A549 (cell line): ENCODE results near the gene SLC22A17. TPM values are rescaled to one million over a fixed set of nuclear protein-coding genes. Genes with fewer than 3 reads are reported as not detected.

ENCODE experiments used
- ATAC-seq, 2 experiments: fragments of 200-7000 bp in 1 of 2; fragments of >200 bp in 1 of 2; cut with Nextera tagmentation in 1 of 2; cut with Tn5 transposase in 1 of 2; 3 replicates each; pipeline versions ENCODE4 v1.8.0 to v1.9.1; 2018 to 2020; ENCODE audit warnings: mild to moderate bottlenecking in 1 of 2, moderate library complexity in 1 of 2
- CTCF ChIA-PET: fragments of 300-600 bp; sonication (Branson Sonifier 250); formaldehyde crosslinking; extraction: SDS; loops from one replicate; lab custom pipeline; 2021; ENCODE audit warnings: antibody characterized with exemption, inconsistent platforms; lab: Yijun Ruan, JAX
- POLR2A ChIA-PET: fragments of 350-600 bp; formaldehyde crosslinking; extraction: SDS; loops from one replicate; lab custom pipeline; 2021; ENCODE audit warnings: antibody characterized with exemption, inconsistent platforms; lab: Yijun Ruan, JAX
- DNase-seq, 2 experiments: peaks; one replicate each; pipeline versions ENCODE4 v3.0.0 to v3.0.0-alpha.2; 2011 to 2016; ENCODE audit warnings: low read depth in 1 of 2, low spot score in 1 of 2
- FAIRE-seq: peaks from 2 replicates; lab custom pipeline; 2011; peaks lifted over from hg19 to GRCh38; lab: Jason Lieb, UNC
- H3K27ac ChIP-seq, 2 experiments: fragments of >200 bp; sonication (Bioruptor Twin); formaldehyde crosslinking; 3 replicates each; pipeline ENCODE4 v1.5.1; 2016 to 2017
- H3K4me1 ChIP-seq: fragments of >200 bp; sonication (Bioruptor Twin); formaldehyde crosslinking; 3 replicates; pipeline ENCODE4 v1.6.1; 2016
- H3K4me2 ChIP-seq: fragments of >200 bp; sonication (Bioruptor Twin); formaldehyde crosslinking; 3 replicates; pipeline ENCODE4 v1.6.1; 2016
- H3K4me3 ChIP-seq: fragments of >200 bp; sonication (Bioruptor Twin); formaldehyde crosslinking; 3 replicates; pipeline ENCODE4 v1.5.1; 2016
- H3K9me3 ChIP-seq: fragments of >200 bp; sonication (Bioruptor Twin); formaldehyde crosslinking; 3 replicates; pipeline ENCODE4 v1.6.1; 2016
- CEBPB ChIP-seq, 2 experiments: fragments of >200 bp in 1 of 2; sonication (Bioruptor Twin) in 1 of 2; formaldehyde crosslinking in 1 of 2; IDR thresholded peaks; 2 replicates each; pipeline ENCODE4 v1.6.1; 2012 to 2016
- CHD4 ChIP-seq: fragments of 200-600 bp; sonication (generic); IDR thresholded peaks from 2 replicates; pipeline ENCODE4 v1.6.1; 2016; ENCODE audit warnings: antibody characterized with exemption, mild to moderate bottlenecking, borderline replicate concordance
- EHF ChIP-seq: fragments of 250-450 bp; sonication (Bioruptor Pico); IDR thresholded peaks from 2 replicates; pipeline ENCODE4 v1.5.0; 2020; ENCODE audit warnings: mild to moderate bottlenecking
- ESRRA ChIP-seq: fragments of 150-350 bp; IDR thresholded peaks from 2 replicates; pipeline ENCODE4 v1.6.1; 2014; ENCODE audit warnings: mild to moderate bottlenecking, low read length, borderline replicate concordance
- FOSB ChIP-seq: fragments of 250-450 bp; sonication (Bioruptor Pico); IDR thresholded peaks from 2 replicates; pipeline ENCODE4 v1.5.0; 2020; ENCODE audit warnings: mild to moderate bottlenecking, moderate library complexity
- FOXS1 ChIP-seq: fragments of 250-450 bp; sonication (Bioruptor Pico); IDR thresholded peaks from 2 replicates; pipeline ENCODE4 v1.5.0; 2020; ENCODE audit warnings: mild to moderate bottlenecking, moderate library complexity
- GATA3 ChIP-seq: IDR thresholded peaks from 2 replicates; pipeline ENCODE4 v1.6.1; 2012; ENCODE audit warnings: borderline replicate concordance
- JUNB ChIP-seq: fragments of >200 bp; sonication (Bioruptor Twin); formaldehyde crosslinking; IDR thresholded peaks from 2 replicates; pipeline ENCODE4 v1.6.1; 2016
- KDM1A ChIP-seq: fragments of 200-600 bp; sonication (generic); IDR thresholded peaks from 2 replicates; pipeline ENCODE4 v1.6.1; 2016; ENCODE audit warnings: low read depth, mild to moderate bottlenecking
- KDM5A ChIP-seq: fragments of 200-600 bp; sonication (generic); IDR thresholded peaks from 2 replicates; pipeline ENCODE4 v1.6.1; 2016; ENCODE audit warnings: antibody characterized with exemption, mild to moderate bottlenecking
- MAZ ChIP-seq: fragments of 150-350 bp; IDR thresholded peaks from 2 replicates; pipeline ENCODE4 v1.6.1; 2014; ENCODE audit warnings: antibody characterized with exemption, low read depth, low read length, borderline replicate concordance
- POLR2A ChIP-seq: IDR thresholded peaks from 2 replicates; pipeline ENCODE4 v1.6.1; 2012; ENCODE audit warnings: mild to moderate bottlenecking, low read length
- RFX5 ChIP-seq: fragments of 450-650 bp; IDR thresholded peaks from 2 replicates; pipeline ENCODE4 v1.7.1; 2014; ENCODE audit warnings: antibody characterized with exemption, mild to moderate bottlenecking, moderate library complexity
- ZC3H11A ChIP-seq: fragments of 450-650 bp; IDR thresholded peaks from 2 replicates; pipeline ENCODE4 v1.6.1; 2014; ENCODE audit warnings: antibody characterized with exemption, mild to moderate bottlenecking
- WGBS: methylation state at CpG from one replicate; pipeline ENCODE4 v1.1.6; 2017; ENCODE audit errors: missing lambda C conversion rate; 5-methylcytosine and 5-hydroxymethylcytosine counted together
- polyA plus RNA-seq, 4 experiments: library from polyadenylated mRNA; depleted of rRNA in 3 of 4; stranded (reverse); fragments of >200 nt; fragmentation: RNase III in 1 of 4; extraction: RNeasy Plus Mini Kit Qiagen cat#74134 plus additional on column Dnase treatment in 1 of 4; gene quantifications; 2 replicates in 3 of 4; 3 replicates in 1 of 4; pipeline ENCODE4 v1.2.3, GENCODE V29; 2011 to 2017
- TF ChIP-seq, protein P1 (sequence below): fragments of >200 bp; sonication (Bioruptor Twin); formaldehyde crosslinking; IDR thresholded peaks from 3 replicates; pipeline ENCODE4 v1.6.1; 2016
- TF ChIP-seq, protein P2 (sequence below): fragments of 250-450 bp; sonication (Bioruptor Pico); IDR thresholded peaks from 2 replicates; pipeline ENCODE4 v1.5.0; 2020; ENCODE audit warnings: low read depth, mild to moderate bottlenecking, moderate library complexity
- TF ChIP-seq, protein P3 (sequence below): IDR thresholded peaks from 2 replicates; pipeline ENCODE4 v1.6.1; 2012
- TF ChIP-seq, protein P4 (sequence below): fragments of >200 bp; sonication (Bioruptor Twin); formaldehyde crosslinking; IDR thresholded peaks from 2 replicates; pipeline ENCODE4 v1.6.1; 2016
- TF ChIP-seq, protein P5 (sequence below): IDR thresholded peaks from 2 replicates; pipeline ENCODE4 v1.6.1; 2012; ENCODE audit warnings: low read depth, borderline replicate concordance
- TF ChIP-seq, protein P6 (sequence below): fragments of 450-650 bp; IDR thresholded peaks from 2 replicates; pipeline ENCODE4 v1.6.1; 2014; ENCODE audit warnings: antibody characterized with exemption
- TF ChIP-seq, protein P7 (sequence below): fragments of 150-350 bp; IDR thresholded peaks from 2 replicates; pipeline ENCODE4 v1.6.1; 2014; ENCODE audit warnings: low read depth, mild to moderate bottlenecking, low read length

SLC22A17 gene
- polyA plus RNA-seq, 2 of the 4 experiments (the other 2 are of a cell fraction): 3.5 to 8.4 TPM

DNA sequence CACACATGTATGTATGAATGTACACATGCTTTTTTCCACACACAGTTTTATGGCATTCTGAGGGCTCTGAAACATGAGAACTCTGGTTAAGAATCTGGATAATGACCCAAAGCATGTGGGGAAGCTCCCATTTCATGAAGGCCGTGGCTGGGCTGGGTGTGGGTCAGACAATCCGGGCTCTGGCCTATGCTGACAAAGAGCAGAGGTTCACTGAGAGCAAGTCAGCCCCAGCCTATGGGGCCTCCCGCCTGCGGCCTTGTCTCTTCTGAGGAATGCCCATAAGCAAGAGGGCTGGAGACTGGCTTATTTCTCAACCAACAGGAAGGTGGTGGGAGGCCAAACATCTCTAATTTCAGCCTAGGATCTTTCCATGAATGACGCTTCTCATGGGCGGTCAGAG is 46.9 kb upstream of the SLC22A17 start:
- ChIA-PET CTCF (interaction anchor here (12.5 kb wide), 1 partner anchor 19 kb away, joined by 106 read pairs; the partner anchor contains the start of gene CMTM5), POLR2A (no interaction called here)
- no peak overlapping the region for H3K4me2 ChIP-seq
- no peaks in the 10 kb centered on the region for H3K9me3 ChIP-seq
- 54% methylated on average over 6 of the region's 6 CpGs for WGBS
- DNase-seq (no peak), FAIRE-seq (no peak), ATAC-seq (no peak)
- TF ChIP-seq JUNB (no peak), CEBPB (IDR thresholded peaks at IDR 0.05) (no peak), GATA3 (no peak), EHF (no peak), POLR2A (no peak), ZC3H11A (no peak), ESRRA (no peak), FOXS1 (no peak)
- TF ChIP-seq, protein P1, sequence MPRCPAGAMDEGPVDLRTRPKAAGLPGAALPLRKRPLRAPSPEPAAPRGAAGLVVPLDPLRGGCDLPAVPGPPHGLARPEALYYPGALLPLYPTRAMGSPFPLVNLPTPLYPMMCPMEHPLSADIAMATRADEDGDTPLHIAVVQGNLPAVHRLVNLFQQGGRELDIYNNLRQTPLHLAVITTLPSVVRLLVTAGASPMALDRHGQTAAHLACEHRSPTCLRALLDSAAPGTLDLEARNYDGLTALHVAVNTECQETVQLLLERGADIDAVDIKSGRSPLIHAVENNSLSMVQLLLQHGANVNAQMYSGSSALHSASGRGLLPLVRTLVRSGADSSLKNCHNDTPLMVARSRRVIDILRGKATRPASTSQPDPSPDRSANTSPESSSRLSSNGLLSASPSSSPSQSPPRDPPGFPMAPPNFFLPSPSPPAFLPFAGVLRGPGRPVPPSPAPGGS: no peak
- TF ChIP-seq, protein P2, sequence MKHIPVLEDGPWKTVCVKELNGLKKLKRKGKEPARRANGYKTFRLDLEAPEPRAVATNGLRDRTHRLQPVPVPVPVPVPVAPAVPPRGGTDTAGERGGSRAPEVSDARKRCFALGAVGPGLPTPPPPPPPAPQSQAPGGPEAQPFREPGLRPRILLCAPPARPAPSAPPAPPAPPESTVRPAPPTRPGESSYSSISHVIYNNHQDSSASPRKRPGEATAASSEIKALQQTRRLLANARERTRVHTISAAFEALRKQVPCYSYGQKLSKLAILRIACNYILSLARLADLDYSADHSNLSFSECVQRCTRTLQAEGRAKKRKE (CRISPR knock-in tag): no peak
- no peak overlapping the region for H3K27ac ChIP-seq
- no peak overlapping the region for H3K4me3 ChIP-seq
- H3K4me1 ChIP-seq: no peaks in the 10 kb centered on the region

DNA sequence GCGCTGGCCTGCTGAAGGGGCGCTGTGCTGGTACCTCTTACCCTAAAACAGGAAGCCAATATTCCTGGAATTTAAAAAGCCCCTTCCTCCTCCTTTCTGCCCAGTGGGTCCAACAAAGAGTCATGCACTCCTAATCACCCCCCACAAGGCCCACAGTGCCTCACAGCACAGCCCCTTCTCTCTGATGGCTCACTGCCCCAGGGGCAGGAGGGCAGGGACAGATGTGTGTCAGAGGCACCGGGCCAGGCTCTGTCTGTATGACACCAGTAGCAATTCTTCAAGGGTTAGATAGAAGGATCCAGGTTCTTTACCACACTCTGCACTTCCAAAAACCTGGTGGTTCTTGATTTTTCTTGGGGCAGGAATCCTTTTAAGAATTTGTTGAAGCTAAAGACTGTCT is 46.4 kb upstream of the SLC22A17 start:
- Histone ChIP-seq H3K4me2 (no peak overlapping the region), H3K9me3 (no peaks in the 10 kb centered on the region), H3K4me3 (no peak overlapping the region), H3K27ac (no peak overlapping the region), H3K4me1 (no peaks in the 10 kb centered on the region)
- 80% methylated on average over 3 of the region's 3 CpGs for WGBS
- ChIA-PET CTCF (interaction anchor here (12.5 kb wide), 1 partner anchor 19 kb away, joined by 106 read pairs; the partner anchor contains the start of gene CMTM5), POLR2A (no interaction called here)
- DNase-seq (no peak), ATAC-seq (no peak), FAIRE-seq (no peak)
- TF ChIP-seq, protein P3, sequence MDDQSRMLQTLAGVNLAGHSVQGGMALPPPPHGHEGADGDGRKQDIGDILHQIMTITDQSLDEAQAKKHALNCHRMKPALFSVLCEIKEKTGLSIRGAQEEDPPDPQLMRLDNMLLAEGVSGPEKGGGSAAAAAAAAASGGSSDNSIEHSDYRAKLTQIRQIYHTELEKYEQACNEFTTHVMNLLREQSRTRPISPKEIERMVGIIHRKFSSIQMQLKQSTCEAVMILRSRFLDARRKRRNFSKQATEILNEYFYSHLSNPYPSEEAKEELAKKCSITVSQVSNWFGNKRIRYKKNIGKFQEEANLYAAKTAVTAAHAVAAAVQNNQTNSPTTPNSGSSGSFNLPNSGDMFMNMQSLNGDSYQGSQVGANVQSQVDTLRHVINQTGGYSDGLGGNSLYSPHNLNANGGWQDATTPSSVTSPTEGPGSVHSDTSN: no peak
- no peak for TF ChIP-seq RFX5
- TF ChIP-seq, protein P2 (CRISPR knock-in tag): no peak
- TF ChIP-seq, protein P4, sequence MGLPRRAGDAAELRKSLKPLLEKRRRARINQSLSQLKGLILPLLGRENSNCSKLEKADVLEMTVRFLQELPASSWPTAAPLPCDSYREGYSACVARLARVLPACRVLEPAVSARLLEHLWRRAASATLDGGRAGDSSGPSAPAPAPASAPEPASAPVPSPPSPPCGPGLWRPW: no peak
- TF ChIP-seq, protein P5, sequence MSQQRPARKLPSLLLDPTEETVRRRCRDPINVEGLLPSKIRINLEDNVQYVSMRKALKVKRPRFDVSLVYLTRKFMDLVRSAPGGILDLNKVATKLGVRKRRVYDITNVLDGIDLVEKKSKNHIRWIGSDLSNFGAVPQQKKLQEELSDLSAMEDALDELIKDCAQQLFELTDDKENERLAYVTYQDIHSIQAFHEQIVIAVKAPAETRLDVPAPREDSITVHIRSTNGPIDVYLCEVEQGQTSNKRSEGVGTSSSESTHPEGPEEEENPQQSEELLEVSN: no peak
- TF ChIP-seq, protein P6, sequence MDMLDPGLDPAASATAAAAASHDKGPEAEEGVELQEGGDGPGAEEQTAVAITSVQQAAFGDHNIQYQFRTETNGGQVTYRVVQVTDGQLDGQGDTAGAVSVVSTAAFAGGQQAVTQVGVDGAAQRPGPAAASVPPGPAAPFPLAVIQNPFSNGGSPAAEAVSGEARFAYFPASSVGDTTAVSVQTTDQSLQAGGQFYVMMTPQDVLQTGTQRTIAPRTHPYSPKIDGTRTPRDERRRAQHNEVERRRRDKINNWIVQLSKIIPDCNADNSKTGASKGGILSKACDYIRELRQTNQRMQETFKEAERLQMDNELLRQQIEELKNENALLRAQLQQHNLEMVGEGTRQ: no peak
- no peak for TF ChIP-seq KDM1A
- no peak for TF ChIP-seq KDM5A
- TF ChIP-seq MAZ: no peak
- TF ChIP-seq JUNB: no peak
- no peak for TF ChIP-seq CHD4
- TF ChIP-seq FOXS1: no peak
- TF ChIP-seq, protein P7, sequence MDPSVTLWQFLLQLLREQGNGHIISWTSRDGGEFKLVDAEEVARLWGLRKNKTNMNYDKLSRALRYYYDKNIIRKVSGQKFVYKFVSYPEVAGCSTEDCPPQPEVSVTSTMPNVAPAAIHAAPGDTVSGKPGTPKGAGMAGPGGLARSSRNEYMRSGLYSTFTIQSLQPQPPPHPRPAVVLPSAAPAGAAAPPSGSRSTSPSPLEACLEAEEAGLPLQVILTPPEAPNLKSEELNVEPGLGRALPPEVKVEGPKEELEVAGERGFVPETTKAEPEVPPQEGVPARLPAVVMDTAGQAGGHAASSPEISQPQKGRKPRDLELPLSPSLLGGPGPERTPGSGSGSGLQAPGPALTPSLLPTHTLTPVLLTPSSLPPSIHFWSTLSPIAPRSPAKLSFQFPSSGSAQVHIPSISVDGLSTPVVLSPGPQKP: no peak
- TF ChIP-seq POLR2A: no peak
- TF ChIP-seq FOSB (CRISPR knock-in tag): no peak
